ENCODE measurements around the gene RFPL4A.
"Not testable (repeated sequence)": the region's sequence is repeated elsewhere in the genome, so short reads cannot be mapped to it uniquely, and the experiment has no call there.

DNA sequence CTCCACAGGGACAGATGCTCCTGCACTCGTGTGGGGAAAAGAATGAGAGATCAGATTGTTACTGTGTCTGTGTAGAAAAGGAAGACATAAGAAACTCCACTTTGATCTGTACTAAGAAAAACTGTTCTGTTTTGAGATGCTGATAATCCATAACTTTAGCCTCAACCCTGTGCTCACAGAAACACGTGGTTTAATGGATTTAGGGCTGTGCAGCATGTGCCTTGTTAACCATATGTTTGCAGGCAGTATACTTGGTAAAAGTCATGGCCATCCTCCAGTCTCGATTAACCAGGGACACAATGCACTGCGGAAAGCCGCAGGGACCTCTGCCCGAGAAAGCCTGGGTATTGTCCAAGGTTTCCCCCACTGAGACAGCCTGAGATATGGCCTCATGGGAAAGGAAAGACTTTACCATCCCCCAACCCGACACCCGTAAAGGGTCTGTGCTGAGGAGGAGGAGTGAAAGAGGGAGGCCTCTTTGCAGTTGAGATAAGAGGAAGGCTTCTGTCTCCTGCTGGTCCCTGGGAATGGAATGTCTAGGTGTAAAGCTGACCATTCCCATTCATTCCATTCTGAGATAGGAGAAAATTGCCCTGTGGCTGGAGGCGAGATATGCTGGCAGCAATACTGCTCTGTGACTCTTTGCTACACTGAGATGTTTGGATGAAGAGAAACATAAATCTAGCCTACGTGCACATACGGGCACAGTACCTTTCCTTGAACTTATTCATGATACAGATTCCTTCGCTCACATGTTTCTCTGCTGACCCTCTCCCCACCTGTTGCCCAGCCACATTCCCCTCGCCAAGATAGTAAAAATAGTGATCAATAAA, 40.8 kb upstream of the RFPL4A start:
- TF ChIP-seq POLR2A (IDR thresholded peaks at IDR 0.05; ENCODE audit: low read depth); EP300 (IDR thresholded peaks at IDR 0.05); POLR2AphosphoS5 (IDR thresholded peaks at IDR 0.05): not testable (repeated sequence)
- TF ChIP-seq, protein P1, sequence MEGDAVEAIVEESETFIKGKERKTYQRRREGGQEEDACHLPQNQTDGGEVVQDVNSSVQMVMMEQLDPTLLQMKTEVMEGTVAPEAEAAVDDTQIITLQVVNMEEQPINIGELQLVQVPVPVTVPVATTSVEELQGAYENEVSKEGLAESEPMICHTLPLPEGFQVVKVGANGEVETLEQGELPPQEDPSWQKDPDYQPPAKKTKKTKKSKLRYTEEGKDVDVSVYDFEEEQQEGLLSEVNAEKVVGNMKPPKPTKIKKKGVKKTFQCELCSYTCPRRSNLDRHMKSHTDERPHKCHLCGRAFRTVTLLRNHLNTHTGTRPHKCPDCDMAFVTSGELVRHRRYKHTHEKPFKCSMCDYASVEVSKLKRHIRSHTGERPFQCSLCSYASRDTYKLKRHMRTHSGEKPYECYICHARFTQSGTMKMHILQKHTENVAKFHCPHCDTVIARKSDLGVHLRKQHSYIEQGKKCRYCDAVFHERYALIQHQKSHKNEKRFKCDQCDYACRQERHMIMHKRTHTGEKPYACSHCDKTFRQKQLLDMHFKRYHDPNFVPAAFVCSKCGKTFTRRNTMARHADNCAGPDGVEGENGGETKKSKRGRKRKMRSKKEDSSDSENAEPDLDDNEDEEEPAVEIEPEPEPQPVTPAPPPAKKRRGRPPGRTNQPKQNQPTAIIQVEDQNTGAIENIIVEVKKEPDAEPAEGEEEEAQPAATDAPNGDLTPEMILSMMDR (IDR thresholded peaks at IDR 0.05), result not testable (repeated sequence)
